Stimulated activated CD4-positive, alpha-beta T cell treated with anti-CD3 and anti-CD28 coated beads, Interleukin-1b, Interleukin-23, amount 100 ng/mL, for 4 hours (primary cell): ENCODE data around the gene CENPC.
"Not testable (repeated sequence)": the region's sequence is repeated elsewhere in the genome, so short reads cannot be mapped to it uniquely, and the experiment has no call there.

Experiments used
- DNase-seq, 2 donors: peaks; one replicate each; pipeline ENCODE4 v3.0.0-alpha.2; 2020; ENCODE audit warnings: low read depth in 2 of 2

CENPC gene

GRCh38 chr4:67475155-67475554 lies 70.1 kb downstream of the CENPC start:
- DNase-seq, result no peak

DNA sequence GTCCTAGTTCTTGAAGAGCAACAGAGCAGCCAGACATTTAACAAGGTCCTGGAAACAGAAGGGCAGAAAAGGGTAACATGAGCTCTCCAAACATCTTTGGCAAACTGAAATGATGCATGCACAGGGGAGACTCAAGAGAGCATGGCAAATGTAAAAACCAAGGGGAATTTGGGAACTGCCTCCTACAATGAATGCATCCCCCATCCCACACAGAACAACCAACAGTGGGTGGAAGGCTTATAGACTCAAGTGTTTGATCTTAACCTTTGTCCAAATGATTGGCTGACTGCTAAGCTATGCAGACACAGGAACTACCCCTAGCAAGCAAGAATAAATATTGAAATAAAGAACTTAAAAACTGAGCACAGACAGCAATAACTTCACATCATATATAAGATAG lies 74.4 kb downstream of the CENPC start:
- no peak for DNase-seq

DNA sequence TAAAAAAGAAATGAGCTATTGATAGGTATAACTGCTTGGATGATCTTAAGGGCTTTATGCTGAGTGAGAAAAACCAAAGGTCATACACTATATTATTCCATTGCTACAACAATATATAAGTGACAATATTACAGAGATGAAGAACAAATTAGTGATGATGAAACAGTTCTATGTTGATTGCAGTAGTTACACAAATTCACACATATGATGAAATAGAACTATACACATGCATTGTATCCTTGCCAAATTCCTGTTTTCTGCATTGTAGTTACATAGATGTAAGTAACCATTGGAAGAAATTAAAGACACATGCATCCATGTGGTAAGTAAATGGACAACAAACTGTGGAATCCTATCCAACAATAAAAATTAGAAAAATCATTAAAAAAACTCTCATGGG lies 76.5 kb downstream of the CENPC start:
- DNase-seq, result no peak

- DNase-seq, result no peak
Measured at GRCh38 chr4:67466751-67467150, 78.6 kb downstream of the CENPC start.

DNA sequence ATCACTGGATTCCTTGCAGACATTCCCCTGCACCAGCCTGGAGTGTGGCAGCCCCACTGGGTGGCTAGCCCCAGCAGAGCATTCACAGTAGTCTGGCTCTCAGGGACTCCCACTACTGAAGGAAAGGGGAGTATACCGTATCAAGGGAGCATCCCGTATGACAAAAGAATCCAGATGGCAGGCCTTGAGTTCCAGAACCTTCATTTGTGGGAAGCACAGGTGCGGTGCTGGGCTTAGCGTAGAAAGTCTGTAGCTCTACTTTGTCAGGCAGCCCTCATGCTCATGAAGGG lies 79.6 kb downstream of the CENPC start:
- DNase-seq, result no peak

GRCh38 chr4:67465032-67465762 lies 80.1 kb downstream of the CENPC start:
- no peak for DNase-seq

DNA sequence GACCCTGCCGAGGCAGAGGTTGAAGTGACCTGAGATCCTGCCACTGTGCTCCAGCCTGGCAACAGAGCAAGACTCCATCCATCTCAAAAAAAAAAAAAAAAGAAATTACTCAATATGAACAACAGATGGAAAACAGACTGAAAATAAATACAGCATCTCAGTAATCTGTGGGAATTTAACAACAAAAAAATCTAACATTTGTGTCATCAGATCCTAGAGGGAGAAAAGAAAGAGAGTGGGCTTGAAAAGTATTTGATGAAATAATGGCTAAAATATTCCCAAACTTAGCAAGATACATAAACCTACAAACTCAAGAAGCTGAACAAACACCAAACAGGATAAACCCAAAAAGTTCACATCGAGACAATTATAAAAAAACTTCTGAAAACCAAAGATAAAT lies 84.7 kb downstream of the CENPC start:
- DNase-seq, result no peak

- no peak for DNase-seq
Measured at GRCh38 chr4:67459164-67459563, 86.1 kb downstream of the CENPC start.

- DNase-seq, result no peak
Measured at GRCh38 chr4:67456577-67457196, 88.6 kb downstream of the CENPC start.

DNA sequence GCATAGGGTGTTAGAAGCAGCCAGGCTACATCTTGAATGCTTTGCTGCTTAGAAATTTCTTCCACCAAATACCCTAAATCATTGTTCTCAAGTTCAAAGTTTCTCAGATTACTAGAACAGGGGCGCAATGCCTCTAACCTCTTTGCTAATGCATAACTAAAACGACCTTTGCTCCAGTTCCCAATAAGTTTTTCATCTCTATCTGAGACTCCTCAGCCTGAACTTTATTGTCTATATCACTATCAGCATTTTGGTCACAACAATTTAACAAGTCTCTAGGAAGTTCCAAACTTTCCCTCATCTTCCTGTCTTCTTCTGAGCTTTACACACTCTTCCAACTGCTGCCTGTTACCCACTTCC lies 92.5 kb downstream of the CENPC start:
- not testable (repeated sequence) for DNase-seq

GRCh38 chr4:67452100-67452845 lies 93.0 kb downstream of the CENPC start:
- DNase-seq, result no peak

GRCh38 chr4:67451464-67451863 lies 93.8 kb downstream of the CENPC start:
- DNase-seq, result no peak

DNA sequence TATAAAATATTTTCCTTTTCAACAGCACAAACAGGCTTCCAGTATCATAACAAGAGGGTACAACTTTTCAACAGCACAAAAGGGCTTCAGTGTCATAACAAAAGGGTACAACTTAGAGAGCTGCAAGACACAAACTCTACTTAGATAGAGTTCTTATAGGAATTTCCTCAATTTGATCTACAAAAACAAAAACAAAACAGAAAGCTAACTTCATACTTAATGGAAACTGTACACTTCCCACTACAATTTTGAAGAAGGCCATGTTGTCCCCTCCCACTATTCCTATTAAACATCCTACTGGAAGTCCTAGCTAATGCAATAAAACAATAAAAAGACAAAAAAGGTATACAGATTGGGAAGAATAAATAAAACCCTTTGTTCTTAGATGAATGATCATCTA lies 96.7 kb downstream of the CENPC start:
- no peak for DNase-seq

- no peak for DNase-seq
Measured at GRCh38 chr4:67447873-67448272, 97.4 kb downstream of the CENPC start.

DNA sequence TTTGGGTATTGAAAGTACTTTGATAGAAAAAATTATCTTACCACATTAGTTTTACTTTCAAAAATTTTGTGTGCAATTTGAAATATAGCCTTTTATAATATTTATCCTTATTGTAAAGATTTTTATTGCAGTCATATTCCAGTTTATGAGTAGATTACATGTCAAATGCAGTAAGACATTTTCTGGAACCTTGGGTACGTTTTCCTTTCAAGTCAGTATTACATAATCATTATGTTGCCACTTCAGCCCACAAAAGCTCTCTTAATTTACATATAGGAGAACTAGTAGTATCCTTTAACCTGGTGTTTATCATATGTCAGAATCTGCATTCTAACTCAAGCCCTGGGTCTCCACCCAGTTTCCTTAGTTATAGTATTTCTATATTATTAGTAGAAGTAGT lies 98.5 kb downstream of the CENPC start:
- DNase-seq, result no peak

DNA sequence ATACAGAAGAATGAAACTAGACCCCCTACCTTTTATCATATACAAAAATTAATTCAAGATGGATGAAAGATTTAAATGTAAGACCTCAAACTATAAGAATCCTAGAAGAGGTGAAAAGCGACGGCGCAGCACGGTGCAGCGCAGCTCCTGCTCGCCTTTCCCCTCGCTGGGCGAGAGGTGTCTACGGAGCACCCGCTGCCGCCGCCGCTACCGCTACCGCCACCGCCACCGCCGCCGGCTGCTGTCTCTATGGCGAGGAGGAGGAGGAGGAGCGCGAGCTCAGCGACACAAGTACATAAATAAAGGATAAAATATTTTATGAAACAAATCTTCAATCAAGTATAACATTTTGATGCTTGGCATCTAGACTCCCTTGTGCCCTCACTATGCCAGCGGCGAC lies 99.4 kb downstream of the CENPC start:
- DNase-seq, result not testable (repeated sequence)

- DNase-seq, result no peak
Measured at GRCh38 chr4:67438975-67439374, 106.3 kb downstream of the CENPC start.

DNA sequence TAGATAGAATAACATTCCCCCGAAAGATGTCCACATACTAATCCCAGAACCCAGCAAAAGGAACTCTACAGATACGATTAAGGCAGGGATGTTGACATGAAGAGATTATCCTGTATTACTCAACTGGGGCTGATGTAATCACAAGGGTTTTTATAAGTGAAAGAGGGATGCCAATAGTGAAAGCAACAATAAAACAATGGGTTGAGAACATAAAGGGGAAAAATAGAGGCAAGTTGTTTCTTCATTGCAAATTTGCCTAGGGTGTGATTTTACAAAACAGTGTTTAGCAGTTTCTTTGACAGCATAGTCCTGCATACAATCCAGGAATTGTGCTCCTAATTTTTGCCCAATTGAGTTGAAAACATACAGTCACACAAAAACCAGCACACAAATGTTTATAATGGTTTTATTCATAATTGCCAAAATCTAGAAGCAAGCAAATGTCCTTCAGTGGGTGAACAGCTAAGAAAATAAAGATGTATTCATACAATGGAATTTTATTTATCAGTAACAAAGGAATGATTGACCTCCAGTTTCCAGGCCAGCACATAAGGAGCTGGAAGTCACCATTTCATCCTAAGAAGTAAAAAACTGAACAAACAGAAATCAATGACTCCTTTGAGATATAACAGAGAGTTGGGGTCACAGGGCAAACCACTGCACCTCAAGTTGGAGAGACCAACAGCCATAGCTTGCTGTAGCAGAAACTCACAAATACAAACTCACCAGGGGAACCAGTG lies 107.2 kb downstream of the CENPC start:
- no peak for DNase-seq

DNA sequence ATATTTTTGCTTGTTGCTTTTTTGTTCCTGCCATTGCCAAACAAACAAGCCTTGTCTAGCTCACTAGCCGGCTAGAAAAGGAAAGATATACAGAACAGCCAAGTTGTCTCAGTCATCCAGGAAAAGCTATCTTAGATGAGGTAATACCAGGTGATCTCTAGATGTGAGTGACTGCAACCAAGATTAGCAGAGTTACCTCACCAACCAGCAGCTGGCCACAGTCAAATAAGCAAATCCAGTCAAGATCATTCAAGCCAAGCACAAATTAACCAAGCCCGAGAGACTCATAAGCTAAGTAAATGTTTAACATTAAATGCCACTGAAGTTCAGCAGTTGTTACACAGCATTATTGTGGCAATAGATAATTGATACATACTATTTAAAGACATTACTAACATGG lies 108.6 kb downstream of the CENPC start:
- no peak for DNase-seq

DNA sequence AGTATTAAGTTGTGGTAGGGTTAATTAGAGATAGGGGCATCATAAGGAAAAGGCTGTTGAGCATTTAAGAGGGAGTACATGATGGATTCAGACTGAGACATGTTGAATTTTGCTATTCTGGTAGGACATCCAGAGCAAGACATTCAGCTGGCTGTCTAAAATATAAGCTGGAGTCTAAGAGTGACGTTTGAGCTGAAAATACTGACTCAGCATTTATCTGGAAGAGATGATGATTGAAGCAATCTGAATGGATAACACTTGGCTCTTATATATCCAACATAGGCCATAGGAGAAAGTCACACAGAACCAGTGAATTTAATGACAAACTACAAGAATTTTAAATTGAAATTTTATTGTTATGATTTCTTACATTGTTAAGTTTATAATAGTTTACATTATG lies 114.3 kb downstream of the CENPC start:
- DNase-seq, result no peak

DNA sequence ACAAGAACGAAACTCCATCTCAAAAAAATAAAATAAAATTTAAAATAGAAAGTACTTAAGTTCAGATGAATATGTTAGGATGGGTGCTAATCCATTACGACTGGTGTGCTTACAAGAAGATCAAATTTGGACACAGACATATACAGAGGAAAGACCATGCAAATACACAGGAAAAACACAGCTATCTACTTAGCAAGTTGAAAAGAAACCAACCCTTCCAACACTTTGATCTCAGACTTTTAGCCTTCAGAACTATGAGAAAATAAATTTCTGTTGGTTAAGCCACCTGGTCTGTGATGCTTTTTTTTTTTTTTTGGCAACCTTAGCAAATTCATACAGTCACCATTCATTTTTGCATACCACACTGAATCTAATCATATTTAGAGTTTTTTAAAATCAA lies 116.5 kb downstream of the CENPC start:
- DNase-seq, result no peak
